Measurements from ENCODE around the gene CCNB3.
"Not testable (repeated sequence)": the region's sequence is repeated elsewhere in the genome, so short reads cannot be mapped to it uniquely, and the experiment has no call there.

The CCNB3 gene, protein sequence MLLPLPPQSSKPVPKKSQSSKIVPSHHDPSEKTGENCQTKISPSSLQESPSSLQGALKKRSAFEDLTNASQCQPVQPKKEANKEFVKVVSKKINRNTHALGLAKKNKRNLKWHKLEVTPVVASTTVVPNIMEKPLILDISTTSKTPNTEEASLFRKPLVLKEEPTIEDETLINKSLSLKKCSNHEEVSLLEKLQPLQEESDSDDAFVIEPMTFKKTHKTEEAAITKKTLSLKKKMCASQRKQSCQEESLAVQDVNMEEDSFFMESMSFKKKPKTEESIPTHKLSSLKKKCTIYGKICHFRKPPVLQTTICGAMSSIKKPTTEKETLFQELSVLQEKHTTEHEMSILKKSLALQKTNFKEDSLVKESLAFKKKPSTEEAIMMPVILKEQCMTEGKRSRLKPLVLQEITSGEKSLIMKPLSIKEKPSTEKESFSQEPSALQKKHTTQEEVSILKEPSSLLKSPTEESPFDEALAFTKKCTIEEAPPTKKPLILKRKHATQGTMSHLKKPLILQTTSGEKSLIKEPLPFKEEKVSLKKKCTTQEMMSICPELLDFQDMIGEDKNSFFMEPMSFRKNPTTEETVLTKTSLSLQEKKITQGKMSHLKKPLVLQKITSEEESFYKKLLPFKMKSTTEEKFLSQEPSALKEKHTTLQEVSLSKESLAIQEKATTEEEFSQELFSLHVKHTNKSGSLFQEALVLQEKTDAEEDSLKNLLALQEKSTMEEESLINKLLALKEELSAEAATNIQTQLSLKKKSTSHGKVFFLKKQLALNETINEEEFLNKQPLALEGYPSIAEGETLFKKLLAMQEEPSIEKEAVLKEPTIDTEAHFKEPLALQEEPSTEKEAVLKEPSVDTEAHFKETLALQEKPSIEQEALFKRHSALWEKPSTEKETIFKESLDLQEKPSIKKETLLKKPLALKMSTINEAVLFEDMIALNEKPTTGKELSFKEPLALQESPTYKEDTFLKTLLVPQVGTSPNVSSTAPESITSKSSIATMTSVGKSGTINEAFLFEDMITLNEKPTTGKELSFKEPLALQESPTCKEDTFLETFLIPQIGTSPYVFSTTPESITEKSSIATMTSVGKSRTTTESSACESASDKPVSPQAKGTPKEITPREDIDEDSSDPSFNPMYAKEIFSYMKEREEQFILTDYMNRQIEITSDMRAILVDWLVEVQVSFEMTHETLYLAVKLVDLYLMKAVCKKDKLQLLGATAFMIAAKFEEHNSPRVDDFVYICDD (N-terminal part only)

DNA sequence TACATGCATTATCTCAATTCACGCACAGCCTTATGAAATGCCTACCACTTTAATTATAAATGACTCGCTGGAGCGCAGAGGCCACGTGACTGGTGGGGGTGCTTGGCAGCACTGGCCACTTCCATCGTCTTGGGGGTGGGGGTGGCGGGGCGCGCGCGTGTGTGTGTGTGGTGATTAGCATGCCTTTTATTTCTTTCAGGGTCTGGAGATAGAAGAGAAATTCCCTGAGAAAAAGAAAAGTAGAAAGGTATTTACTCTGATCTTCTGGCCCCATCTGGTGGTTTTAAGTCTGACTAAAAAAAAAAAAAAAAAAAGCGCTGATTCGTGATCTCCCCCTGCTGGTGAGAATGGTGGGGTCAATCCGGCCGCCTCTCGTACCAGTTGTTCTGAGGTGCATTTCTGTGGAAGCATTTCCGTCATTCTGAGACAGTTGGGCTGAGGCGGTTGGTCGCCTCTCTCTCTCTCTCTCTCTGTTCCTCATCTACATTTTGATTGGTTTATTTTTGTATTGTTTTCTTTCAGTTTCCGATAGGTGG, at the start of gene CCNB3:
Gene CCNB3 (plus strand): TSS at position 402 of the 536 bp plus-strand sequence. CDS start 80,399 bp downstream, outside the sequence.
- peak; percentile 46 for DNase-seq (ENCODE audit: low read depth)

DNA sequence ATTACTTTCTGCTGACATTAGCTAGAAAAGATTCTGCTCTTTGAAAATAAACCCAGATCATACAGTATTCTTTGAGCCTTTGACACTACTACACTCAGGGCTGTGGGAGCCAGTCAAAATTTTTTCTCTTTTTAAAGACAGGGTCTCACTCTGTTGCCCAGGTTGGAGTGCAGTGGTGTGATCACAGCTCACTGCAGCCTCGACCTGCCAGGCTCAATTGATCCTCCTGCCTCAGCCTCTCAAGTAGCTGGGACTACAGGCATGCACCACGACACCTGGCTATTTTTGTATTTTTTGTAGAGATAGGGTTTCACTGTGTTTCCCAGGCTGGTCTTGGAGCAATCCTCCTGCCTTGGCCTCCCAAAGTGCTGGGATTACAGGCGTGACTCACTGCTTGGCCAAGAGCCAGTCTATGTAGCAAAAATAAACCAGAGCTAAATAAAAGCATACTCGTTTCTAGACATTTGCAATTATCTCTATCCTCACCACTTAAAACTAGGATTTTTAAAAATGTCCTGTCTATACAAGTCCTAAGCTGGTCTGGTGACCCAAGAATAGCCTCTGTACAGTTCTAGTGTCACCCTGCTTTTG, 46.9 kb upstream of the CCNB3 start:
- no peak for DNase-seq (ENCODE audit: low read depth)

DNA sequence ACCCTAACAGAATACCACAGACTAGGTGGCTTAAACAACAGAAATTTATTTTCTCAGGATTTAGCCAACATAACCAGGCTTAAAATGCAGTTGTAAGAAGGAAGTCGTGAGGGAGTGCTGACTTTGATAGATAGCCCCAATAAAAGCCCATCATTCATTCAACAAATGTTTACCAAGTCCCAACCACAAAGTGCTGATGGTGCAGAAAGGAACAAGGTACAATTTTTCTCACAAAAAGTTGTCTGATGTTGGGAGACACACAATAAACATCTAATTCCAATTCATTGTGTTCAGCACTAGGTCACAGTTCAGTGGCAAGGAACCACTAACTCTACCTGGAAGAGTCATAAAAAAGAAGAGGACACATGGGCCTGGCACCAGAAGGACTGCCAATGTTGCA, 46.0 kb upstream of the CCNB3 start:
- DNase-seq (ENCODE audit: low read depth), result no peak

DNA sequence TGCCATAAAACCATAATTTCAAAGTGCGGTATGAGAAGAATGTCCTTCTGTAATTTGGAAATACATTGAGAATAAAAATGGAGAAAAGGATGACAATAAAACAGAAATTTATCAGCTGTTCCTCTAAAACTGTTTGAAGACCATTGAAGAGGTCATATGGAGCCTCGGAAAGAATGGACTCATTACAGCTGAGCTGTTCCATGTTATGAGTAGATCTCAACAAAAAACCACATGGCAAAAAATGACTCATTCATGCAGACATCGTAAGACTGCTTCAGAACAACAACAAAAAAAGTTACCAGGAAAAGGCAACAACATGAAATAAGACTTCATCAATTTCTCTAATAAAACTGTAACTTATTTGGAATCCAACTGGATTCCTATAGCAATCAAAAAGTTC, 43.4 kb upstream of the CCNB3 start:
- no peak for DNase-seq (ENCODE audit: low read depth)

DNA sequence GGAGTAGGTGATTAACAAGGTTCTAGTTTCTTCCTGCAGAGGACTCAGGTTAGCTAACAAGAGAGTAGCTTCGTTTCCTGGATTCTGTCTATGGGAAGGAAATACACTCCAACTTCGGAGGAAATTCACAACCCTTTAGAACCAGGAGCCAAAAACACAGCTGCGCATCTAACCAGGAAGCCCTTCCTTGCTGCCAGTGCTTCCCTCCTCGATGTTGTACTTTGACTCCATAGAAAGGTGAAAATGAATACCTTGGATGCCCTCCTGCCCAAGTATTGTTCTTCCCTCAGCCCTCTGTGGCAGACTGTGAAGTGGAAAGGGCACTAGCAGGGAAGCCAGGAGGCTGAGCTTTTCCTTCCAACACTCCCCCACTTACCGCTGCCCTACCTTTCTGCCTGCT, 38.8 kb upstream of the CCNB3 start:
- DNase-seq (ENCODE audit: low read depth), result no peak

DNA sequence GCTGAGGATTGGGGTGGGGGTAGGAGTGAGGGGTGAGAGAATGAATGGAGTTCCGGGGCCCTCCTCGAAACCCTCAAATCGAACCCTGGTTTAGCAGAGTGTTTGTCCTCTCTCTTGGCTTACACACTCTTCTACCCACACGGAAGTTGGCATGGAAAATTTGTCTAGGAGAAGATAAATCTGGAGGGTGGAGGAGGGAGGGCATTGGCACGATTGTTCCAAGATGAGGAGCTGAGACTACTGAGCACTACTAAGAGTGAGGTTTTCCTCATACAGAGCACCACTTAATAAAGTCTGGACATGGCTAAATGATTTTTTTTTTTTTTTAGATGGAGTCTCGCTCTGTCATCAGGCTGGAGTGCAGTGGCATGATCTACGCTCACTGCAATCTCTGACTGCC, 37.2 kb upstream of the CCNB3 start:
- no peak for DNase-seq (ENCODE audit: low read depth)

DNA sequence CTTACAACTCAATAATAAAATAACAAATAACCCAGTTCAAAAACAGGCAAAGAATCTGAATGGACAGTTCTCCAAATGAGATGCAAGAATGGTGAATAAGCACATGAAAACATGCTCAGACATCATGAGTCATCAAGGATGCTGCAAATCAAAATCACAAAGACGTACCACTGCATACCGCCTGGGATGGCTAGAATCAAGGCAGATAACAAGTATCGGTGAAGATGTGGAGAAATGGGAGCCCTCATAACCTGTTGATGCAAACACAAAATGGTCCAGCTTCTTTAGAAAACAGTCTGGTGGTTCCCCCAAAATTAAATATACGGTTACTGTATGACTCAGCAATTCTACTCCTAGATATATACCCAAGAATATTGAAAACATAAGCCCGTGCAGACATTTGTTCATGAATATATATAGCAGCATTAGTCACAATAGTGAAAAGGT, 36.3 kb upstream of the CCNB3 start:
- DNase-seq (ENCODE audit: low read depth), result no peak

DNA sequence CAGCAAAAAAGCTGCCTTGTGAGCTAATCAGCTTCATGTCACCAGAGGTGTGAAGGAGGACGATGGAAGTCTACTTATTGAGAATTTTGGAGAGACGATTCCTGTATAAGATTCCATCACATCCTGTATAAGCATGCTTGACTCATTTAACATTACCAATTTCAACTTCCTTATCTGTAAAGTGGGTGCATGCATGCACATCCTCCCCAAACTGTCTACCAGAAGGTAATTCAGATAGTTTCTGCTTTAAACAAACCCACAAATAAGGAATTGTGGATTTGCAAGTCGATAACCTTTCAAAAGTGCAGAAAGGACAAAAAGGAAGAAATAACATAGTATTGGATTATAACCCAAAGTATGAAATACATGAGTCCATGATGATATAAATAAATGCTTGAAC, 34.8 kb upstream of the CCNB3 start:
- DNase-seq (ENCODE audit: low read depth), result no peak

DNA sequence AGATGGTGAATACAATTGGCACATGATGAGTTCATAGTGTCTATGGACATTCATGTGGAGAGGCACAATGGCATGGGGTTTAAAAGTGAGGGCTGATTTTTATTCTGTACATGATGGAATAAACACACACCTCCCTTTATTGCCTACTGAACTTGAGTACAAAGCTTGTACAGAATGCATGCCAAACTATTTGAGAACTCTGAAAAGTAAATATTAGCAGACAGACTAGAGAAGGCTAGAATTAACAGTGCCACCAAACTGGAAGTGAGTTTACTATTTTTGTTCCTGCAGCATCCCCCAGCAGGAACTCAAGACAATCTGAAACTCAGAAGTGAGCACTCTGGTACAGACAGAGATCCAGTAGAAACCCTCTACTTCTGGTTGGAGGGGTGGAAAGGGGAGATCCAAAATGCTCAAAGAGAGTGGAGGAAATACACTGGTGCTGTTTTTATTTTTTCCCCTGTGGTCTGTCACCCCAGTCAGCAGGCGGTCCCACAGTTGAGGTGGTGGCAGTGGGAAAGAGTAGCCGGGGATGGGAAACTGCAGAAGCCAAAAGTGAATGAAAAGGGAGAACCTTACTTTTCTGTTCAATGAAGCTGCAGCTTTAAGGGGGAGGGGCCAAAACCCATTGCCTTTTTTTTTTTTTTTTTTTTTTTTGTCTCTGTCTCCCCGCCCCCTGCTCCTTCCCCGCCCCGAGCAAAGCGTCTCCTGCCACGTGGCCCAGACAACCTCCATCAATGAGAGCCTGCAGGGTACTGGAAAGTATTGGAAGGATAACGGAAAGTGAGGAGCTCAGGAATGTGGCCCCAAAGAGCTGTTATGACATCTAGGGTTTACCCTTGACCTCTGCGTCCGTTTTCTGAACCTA, 24.3 kb upstream of the CCNB3 start:
- no peak for DNase-seq (ENCODE audit: low read depth)

DNA sequence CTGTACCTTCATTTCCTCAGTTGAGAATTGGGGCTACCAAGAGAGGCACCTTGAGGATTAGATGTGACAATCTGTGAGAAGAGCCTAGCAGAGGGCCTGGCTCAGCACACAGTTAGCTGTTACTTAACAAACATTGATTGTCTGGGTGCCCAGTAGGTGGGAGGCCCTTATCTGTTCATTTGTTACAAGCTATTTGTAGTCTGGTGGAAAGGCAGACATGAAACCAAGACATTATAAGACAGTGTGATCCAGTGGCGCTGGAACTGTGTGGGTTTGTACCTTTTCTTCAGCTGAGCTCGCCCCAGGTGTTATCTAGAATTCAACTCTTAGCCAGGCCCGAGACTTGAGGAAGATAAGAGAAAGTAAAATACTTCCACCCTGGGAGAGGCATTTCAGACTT, 20.7 kb upstream of the CCNB3 start:
- DNase-seq (ENCODE audit: low read depth), result no peak

DNA sequence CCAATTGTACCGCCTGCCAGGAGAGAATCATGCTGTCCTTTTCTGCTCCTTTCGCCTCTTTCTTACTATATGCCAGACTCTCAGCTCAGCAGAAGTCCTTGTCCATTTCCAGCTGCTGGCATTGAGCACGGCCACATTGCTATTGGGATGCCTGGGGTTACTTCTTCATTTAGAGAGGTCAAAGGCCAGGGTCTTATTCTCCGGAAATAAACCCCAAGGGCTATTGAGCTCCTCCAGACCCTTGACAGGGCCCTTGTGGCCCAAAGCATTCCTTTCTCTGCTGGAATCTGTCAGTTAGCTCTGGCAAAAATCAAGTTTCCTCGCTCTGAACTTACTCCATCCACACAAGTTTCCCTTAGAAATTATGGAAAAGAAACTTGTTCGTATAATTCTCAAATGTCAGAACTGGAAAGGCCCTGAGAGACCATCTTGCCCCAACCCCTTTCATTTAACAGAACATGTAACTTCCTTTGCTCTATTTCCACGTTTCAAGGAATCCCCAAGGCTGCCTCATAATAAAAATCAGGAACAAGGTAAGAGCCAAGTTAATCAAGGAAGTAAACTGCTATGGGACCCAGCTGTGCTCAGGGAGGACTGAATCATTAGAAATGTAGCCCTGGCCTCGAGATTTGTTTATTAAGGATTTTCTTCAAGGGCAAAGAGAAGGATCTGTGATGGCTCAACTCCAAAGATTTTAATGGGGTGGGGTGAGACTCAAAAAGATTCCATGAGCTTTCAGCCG, 15.5 kb upstream of the CCNB3 start:
- no peak for DNase-seq (ENCODE audit: low read depth)

DNA sequence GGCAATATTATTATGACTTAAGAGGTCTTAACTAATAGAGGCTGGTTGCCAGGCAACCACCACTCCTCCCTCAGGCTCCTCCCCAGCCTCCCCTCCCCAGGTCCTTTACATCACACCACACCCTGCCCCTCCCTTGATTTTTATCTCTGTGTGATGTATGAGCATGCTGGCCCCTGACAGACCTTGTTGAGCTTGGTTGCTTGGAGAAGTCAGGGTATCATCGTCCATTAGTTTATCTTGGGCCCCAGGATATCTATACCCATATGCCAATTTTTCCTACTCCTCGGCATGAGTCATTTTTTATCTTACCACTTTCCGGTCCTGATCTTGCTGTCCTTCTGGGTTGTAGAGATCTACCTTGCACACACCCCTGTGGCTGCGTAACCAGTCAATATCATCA, 6.2 kb upstream of the CCNB3 start:
- DNase-seq (ENCODE audit: low read depth), result no peak

DNA sequence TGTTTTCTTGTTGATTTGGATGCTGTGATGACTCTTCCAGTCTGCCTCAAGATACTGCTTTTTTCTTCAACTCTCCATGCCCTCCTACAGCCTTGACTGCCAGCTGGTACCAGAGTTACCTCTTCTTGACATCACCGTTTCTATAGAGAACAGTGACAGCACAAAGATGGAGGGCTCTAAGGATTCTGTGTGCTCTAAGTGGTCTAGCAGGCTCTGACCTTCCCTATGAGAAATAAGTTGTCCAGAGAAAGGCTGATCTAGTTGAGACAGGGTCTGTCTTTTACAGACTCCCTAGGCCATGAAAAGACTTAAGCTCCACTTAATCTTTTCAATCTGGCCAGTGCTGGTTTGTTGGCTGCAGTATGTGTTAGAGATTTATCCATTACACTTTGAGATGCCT, 3.7 kb upstream of the CCNB3 start, which contains the start of gene AKAP4:
Gene AKAP4 (minus strand): TSS at position 101 of the 400 bp plus-strand sequence. CDS start 118 bp downstream, outside the sequence.
- DNase-seq (ENCODE audit: low read depth), result no peak

DNA sequence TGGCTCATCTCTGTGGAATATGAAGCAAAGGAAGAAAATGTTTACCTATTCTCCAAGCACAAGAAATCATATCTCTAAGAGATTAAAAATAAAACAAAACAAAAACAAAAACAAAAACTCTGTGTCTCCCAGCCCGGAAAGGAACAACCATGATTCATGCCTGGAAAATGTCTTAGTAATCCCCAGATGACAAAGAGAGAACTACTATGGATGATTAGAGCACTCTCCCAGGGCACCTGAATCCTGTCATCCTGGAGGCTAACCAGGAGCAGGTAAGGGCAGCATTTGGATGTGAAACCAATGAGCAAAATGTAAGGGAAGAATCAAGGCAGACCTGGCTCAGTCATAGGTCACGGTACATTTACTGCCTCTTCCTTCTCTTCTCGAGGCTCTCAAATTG, 2.0 kb upstream of the CCNB3 start:
- no peak for DNase-seq (ENCODE audit: low read depth)

DNA sequence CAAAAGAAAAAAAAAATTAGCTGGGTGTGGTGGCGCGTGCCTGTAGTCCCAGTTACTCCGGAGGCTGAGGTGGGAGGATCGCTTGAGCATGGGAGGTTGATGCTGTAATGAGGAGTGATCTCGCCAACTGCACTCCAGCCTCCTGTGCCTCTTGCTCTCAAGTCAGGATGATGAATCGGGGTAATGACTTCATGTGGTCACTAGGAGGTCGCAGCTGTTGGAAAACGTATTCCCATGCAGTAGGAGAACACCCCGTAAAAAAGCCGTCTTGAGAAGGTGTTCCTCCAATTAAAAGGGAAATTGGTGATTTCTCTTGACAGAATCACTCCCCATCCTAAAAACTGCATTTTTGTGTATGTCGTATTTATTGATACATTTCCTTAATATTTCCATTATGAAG, 2.2 kb downstream of the CCNB3 start:
- DNase-seq (ENCODE audit: low read depth), result no peak

DNA sequence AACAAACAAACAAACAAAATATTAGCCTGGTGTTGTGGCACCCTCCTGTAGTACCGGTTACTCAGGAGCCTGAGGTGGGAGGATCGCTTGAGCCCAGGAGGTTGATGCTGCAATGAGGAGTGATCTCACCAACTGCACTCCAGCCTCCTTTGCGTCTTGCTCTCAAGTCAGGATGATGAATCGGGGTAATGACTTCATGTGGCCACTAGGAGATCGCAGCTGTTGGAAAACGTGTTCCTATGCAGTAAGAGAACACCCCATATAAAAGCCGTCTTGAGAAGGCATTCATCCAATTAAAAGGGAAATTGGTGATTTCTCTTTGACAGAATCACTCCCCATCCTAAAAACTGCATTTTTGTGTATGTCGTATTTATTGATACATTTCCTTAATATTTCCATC, 6.9 kb downstream of the CCNB3 start:
- no peak for DNase-seq (ENCODE audit: low read depth)

DNA sequence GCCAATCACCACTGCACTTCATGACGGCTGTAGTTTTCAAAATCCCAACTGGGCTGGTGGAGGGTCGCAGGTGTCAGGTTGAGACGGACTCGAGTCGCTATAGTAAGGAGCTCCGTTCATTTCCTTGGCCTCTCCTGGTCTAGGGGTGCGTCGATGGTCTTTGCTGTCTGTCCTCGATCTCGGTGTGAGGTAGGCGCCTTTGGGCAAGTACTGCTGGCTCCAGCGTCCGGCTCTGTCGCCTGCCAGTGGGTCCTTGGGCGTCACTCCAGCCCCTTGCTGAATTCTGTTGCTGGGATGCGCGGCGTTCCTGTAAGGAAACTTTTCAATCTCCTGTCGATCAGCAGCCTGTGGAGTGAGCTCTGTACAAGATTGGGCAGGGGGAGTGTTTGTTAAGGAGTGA, 76.7 kb downstream of the CCNB3 start:
- no peak for DNase-seq (ENCODE audit: low read depth)

DNA sequence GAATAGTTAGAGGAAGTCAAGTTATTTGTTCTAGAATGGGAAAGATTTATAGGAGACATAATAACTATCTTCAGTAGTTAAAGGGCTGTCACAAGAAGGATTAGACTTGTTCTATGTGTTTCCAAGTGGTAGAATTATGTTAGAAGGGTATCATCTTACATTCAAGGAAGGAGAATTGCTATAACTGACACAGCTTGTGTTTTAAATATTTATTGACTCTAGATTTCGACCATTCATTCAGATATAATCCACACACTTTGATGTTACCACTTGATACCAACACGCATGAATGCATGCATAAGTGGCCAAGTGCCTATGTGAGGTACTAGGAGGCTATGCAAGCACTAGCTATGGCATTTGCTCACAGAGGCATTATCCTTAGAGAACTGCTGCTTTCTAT, 122.7 kb downstream of the CCNB3 start:
- no peak for DNase-seq (ENCODE audit: low read depth)

DNA sequence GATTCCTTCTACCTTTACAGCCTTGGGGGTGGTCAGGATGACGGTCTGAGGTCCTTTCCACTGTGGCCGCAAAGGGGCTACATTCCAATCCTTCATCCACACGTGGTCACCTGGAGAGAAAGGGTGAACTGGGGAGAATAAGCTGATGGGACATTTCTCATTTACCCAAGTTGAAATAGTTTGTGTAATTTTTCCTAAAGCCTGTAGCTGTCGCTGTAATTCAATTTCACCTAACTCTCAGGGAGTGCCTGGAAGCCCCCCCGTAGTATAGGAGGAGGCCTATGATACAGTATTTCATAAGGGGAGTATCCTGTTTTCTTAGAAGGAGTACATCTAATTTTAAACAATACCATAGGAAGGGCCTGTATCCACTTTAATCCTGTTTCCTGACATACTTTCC, 128.1 kb downstream of the CCNB3 start:
- DNase-seq (ENCODE audit: low read depth), result not testable (repeated sequence)

DNA sequence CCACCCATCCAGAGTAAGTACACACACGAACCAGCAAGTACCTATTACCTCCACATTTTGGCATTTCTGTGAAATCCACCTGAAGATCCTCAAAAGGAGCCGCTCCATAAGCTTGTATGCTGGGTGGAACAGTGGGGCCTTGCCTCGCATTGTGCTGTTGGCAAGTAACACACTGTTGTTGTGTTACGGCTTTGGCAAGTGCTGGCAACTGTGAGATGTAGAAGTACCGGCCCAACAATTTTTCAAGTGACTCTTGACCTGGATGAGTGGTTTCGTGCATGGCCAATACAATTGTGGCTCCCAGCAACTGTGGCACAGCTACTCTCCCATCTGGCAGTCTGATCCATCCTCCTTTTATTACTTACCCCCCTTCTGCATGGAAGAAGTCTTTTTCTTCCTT, 128.7 kb downstream of the CCNB3 start:
- DNase-seq (ENCODE audit: low read depth), result no peak

All from activated T-helper 1 cell treated with Interleukin-2 at 50 U/mL for 16 hours (primary cell).